Measurements from ENCODE around the gene FAM236A.
"Not testable (repeated sequence)": the region's sequence is repeated elsewhere in the genome, so short reads cannot be mapped to it uniquely, and the experiment has no call there.

FAM236A gene

GRCh38 chrX:72937906-72938305 lies at the start of gene FAM236A:
Gene FAM236A, plus strand, starts transcription at chrX:72938206. Its CDS starts 57 bp downstream, at chrX:72938263.
- not testable (repeated sequence) for DNase-seq

DNA sequence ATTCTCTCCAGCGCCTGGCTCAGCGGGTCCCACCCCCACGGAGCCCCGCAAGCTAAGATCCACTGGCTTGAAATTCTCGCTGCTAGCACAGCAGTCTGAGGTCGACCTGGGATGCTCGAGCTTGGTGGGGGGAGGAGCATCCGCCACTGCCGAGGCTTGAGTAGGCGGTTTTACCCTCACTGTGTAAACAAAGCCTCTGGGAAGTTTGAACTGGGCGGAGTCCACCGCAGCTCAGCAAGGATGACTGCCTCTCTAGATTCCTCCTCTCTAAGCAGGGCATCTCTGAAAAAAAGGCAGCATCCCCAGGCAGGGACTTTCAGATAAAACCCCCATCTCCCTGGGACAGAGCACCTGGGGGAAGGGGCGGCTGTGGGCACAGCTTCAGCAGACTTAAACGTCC lies 48.3 kb upstream of the FAM236A start:
- DNase-seq: not testable (repeated sequence)

- DNase-seq: not testable (repeated sequence)
These were observed 25.7 kb upstream of the FAM236A start, which contains the start of gene FAM236C for GRCh38 chrX:72912315-72912714. Gene FAM236C, plus strand, starts transcription at chrX:72912615. Its CDS starts 100 bp downstream, at chrX:72912715.

DNA sequence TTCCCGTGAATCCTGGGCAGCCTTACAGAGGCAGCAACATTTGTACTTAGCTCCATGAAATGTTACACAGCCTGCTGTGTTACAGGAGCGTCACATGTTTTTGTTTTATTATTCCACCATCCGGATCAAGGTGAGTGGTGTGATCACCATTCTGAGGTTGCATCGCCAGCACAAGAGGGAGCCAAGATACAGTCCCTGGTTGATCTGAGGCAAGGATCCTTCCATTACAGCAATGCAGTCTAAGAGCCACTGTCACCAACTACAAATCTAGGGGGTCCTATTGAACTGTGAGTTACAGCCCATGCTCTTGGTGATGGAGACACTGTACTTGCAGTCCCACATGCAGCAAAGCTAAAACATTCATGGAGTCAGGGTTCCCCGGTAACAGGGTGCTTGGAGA lies 21.9 kb upstream of the FAM236A start:
- DNase-seq: not testable (repeated sequence)

DNA sequence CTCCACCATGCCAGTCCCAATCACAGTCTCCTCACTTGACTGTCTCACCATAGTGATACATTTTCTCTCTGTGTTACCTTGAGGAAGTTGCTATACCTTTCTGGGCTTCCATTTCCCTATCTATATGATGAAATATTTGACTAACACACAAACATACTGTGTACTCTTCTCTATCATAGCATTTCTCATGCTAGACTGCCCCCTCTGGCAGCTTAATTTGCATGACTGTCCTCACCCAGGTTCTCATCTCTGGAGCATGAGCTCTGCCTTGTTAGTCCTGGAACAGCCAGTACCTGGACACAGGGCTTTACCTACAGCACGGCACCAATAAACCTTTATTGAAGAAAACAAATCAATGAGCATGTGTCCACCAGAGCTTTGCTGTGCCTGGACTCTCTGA lies 5.7 kb upstream of the FAM236A start:
- DNase-seq: not testable (repeated sequence)

- not testable (repeated sequence) for DNase-seq
These were observed 1.6 kb upstream of the FAM236A start for GRCh38 chrX:72936455-72936854.

- DNase-seq: not testable (repeated sequence)
These were observed 1.0 kb upstream of the FAM236A start for GRCh38 chrX:72936882-72937455.

- not testable (repeated sequence) for DNase-seq
These were observed 4.3 kb downstream of the FAM236A start for GRCh38 chrX:72942272-72942671.

DNA sequence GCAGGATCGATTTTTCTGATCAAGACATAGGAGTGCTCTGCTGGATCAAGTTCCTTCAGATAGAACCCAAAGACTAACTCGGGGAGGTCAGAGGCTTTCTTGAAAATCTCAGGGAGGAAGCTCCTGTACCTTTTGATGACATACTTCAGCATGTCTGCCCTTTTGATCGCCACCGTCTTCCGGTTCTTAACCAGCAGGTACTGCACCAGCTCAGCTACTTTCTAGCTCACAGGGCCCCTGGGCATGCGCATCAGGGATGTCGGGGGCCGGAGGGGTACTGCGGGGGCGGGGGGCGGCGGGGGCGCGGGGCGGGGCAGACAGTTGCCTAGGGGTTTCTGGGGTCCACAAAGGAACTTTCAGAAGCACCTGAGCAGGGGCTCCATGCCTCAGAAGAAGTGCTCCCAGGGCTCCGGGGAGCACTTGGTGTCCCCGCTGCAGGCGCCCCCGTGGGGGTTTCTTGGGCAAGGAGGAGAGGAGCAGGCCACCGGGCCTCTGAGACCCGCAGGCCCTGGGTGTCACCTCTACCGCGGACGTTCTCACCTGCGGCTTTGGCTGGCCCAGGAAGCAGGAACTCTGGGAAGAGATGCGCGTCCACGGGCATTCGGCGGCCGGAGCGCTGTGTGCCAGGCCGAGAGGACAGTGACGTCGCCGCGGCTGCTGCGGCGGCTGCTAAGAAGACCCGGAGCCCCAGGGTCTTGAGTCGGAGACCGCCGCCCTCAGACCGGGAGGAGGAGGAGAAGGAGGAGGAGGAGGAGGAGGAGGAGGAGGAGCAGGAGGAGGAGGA lies 5.2 kb downstream of the FAM236A start:
- DNase-seq: not testable (repeated sequence)

DNA sequence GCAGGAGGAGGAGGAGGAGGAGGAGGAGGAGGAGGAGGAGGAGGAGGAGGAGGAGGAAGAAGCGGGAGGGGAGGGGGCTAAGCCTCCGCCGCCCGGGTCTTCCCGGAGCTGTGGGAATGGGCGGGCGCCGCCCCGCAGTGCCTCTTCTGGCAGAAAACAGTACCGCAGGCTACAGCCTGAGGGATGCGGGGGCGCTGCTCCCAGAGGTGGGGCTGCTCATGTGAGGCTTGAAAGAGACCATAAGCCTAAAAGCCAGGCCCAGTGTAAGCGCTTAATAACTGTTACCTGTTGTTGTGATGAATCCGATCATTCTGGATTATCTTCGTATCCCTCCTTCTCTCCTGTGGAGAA lies 5.8 kb downstream of the FAM236A start, which contains the start of gene DMRTC1:
Gene DMRTC1, minus strand, starts transcription at position 19 of the 351 bp plus-strand sequence. CDS start 68,143 bp downstream, outside the sequence.
- DNase-seq: not testable (repeated sequence)

- not testable (repeated sequence) for DNase-seq
These were observed 22.0 kb downstream of the FAM236A start for GRCh38 chrX:72959971-72960370.

DNA sequence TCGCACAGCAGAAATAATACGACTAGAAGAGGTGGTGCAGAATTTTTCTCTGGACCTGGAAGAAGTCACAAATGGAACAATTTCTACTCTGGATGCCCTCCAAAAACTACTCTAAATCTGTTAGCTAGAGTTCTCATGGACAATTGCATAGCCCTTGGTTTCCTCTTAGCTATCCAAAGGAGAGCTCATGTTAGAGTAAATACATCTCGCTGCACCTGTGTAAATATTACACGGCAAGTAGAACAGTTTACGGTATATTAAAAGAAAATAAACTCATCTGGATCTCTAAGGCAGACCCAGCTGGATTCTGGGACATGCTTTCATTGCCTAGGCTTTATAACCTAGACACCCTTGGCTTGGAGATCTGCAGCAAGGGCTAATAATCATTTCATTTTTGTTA lies 33.9 kb downstream of the FAM236A start:
- DNase-seq: not testable (repeated sequence)

DNA sequence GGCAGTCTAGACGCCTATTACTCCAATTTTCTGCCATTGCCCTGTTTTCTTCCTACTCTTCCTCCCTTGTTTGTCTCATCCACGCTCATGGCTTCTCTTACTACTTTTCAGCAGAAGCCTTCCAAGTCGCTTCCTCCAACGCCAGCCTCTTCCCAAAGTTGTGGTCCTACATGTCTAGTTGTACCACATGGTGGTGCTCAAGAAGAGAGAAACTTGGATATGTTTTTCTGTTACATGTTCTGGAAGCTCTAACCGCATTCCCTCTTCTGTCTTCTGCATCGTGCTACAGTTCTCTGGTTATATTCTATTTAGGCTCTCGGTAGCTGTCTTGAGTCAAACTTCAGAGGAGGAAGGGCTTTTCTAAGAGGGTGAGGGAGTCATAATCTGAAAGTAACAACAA lies 36.9 kb downstream of the FAM236A start:
- not testable (repeated sequence) for DNase-seq

- not testable (repeated sequence) for DNase-seq
These were observed 43.0 kb downstream of the FAM236A start for GRCh38 chrX:72980894-72981469.

Data from SW 1271 (cell line).